GM21515 (cell line): ENCODE results near the gene CDC25C.
"Not testable (repeated sequence)": the region's sequence is repeated elsewhere in the genome, so short reads cannot be mapped to it uniquely, and the experiment has no call there.

Source experiments
- ATAC-seq: cut with Tn5 transposase; IDR thresholded peaks from one replicate; pipeline ENCODE4 v1.9.1; 2021; ENCODE audit not compliant: unreplicated experiment

CDC25C gene

DNA sequence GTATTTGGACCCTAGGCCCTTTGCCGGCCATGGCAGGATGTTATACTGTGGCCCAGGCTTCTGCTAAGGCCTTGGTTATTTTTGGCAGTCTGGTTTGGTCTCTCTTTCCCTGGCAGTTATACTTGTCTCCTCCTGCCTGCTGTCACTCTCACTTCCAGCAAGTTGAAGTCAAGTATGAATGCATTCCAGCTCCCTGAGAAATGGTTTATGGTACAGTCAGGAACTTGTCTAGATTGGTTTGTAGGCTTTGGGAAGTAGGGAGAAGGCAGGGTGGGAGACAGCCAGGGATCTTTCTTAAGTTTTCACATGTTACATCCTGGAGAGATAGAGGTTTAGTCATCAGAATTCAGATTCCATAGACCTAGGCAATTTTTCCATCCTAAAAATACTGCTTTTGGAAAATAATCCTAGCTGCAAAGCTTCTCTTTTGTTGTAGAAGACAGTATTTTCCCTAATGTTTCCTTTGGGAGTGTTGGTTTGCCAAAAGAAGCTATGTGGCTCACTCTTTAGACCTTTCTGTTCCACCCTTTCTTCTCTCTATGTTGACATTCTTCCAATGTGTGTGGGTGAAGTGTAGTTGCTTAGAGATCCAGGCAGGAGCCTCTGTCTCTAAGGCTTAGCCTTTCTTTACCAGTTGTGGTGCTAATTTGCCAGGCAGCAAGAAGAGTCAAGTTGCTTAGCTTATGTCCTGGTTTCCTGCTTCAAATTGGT, 18.4 kb upstream of the CDC25C start:
- ATAC-seq: no peak

- ATAC-seq: no peak
Observed at GRCh38 chr5:138346889-138347288, 15.3 kb upstream of the CDC25C start.

- no peak for ATAC-seq
Observed at GRCh38 chr5:138344887-138345622, 13.5 kb upstream of the CDC25C start.

DNA sequence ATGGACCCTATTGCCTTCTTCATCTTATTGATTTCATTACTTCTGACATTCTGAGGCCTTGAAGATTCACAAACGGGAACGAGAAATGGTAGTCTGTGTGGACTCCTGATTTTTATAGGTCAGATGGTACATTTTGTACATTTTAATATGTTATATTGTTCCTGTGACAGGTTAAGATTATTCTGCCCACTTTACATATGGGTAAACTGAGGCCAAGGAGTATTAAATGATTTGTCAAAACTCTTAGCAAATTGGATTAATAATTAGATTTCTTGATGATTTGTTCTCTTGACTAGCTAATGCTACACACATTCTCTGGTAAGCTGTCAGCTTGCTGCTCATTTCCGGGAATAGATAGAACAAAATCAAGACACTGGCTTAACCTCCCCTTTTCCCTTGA, 8.4 kb upstream of the CDC25C start:
- ATAC-seq: no peak

- ATAC-seq: no peak
Observed at GRCh38 chr5:138339464-138339863, 7.9 kb upstream of the CDC25C start.

- ATAC-seq: no peak
Observed at GRCh38 chr5:138339091-138339456, 7.5 kb upstream of the CDC25C start.

DNA sequence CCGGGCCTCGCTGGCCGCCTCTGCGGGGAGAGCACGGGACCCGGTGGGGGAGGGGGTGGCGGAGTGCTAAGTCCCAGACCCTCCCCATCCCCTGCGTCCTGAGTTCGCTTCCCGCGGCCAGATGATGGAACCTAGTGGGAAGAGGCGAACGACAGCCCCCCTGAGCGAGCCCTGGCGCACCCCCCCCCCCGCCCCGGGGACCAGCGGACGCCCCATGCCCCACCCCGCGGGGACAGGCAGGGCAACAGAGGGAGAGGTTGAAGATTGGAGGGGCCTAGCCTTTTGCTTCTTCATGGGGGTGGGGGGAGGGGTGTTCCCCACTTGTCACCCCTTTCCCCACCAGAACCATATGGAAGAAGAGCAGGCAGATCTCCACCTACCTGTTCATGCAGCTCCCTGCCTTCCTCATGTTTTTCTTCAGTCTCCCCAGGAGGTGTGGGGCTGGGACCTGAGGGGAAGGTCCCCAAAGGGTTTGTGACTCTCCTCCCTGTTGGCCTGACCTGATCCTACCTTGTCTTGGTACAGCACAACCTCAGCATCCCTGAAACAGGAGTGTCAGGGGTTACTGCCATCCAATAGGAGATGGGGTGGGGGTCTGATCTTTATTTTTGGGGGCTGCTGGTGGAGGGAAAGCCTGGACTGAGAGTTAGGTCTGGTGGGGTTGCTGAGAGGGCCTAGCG, 6.9 kb upstream of the CDC25C start:
- peak; percentile 16 for ATAC-seq

DNA sequence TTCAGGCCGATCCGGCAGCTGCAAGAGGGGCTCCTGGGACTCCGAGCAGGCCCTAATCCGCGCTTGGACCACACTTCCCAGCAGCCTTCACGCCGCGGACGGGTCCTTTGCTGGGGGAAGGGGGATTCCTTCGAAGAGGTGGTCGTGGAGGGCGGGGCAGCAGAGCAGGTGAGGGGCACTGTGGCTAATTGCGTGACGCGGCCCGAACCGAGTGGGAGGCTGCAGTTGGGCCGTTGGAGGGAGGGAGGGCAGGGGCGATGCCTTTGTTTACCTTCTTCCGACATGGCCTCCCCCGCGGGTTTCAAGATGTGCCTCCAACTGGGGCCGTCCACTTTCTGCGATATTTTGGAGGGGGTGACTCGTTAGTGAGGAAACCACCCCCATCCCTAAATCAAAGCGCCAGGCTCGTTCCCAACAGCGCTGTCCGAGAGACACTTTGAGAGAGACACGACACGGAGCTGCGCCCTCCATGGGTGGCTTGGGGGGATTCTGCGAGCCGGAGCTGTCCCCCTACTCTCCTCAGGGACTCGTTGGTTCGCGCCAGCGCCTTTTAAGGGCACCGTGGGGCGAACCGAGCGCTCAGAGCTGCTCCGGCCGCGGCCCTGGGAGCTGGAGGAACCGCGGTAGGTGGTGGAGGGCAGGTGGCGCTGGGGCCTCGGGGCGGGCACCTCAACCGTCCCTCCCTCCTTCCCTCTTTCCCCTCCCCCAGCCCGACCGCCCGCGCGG, 6.2 kb upstream of the CDC25C start, which contains the start of gene FAM53C:
FAM53C (plus strand) TSS at position 582 of the 726 bp plus-strand sequence. CDS start 3,070 bp downstream, outside the sequence.
- ATAC-seq: peak; percentile 79

DNA sequence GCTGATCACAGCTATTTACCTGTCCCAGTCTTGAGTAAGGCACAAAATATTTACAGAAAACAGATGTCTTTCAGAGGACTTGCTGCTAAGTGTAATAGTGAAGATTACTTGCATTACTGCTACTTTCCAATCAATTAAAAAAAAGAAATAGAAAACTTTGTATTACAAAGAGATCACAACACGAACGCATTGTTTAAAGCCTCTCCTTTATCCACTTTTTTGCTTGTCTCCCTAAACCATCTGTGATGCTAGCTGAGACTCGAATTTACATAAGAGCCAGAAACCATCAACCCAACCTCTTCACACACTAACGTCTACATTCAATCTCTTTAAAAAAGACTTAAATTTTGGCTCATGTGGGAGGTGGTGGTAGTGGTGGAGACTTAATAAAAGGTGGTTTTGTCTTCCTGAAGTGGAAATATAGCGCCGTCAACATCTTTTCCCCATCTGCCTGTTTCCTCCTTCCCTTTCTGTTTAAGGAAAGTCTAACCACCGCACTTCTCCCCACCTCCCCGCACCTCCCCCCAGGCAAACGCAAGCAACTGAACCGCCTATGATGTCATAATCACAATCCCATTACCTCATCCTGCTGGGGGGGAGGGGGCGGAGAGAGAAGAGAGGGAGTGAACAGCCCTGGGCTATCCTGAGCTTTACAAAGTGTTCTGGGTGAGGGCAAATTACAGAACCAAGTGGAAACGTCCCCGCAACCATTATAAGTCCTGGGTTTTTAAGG, 5.5 kb upstream of the CDC25C start:
- ATAC-seq: peak; percentile 27

- no peak for ATAC-seq
Observed at GRCh38 chr5:138334867-138335447, 3.4 kb upstream of the CDC25C start.

GRCh38 chr5:138330813-138331448, 673 bp downstream of the CDC25C start:
- no peak for ATAC-seq

GRCh38 chr5:138318211-138318610, 13.4 kb downstream of the CDC25C start:
- not testable (repeated sequence) for ATAC-seq

GRCh38 chr5:138316355-138316754, 15.2 kb downstream of the CDC25C start:
- no peak for ATAC-seq

DNA sequence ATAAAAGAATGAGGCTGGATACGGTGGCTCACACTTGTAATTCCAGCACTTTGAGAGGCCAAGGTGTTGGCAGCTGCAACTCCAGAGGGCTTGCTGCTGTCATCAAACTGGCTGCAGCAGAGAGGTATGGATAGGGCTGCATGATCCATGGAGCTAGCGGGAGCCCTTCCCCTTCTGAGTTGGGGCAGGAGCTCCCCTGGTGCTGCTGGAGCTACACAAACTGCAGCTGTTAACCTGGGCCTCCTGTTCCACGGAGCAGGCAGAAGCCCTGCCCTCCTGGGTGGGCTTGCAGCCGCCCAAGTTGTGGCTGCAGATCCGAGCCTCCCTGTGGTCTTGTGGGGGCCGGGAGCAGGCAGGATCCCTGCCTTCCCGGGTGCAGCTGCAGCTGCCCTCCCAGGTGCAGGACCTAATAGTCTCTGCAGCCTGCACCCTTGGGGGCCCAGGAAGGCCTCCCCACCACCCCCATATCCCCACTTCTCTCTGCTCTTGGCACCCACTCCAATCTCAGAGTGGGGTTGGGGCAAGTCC, 15.8 kb downstream of the CDC25C start:
- ATAC-seq: no peak

DNA sequence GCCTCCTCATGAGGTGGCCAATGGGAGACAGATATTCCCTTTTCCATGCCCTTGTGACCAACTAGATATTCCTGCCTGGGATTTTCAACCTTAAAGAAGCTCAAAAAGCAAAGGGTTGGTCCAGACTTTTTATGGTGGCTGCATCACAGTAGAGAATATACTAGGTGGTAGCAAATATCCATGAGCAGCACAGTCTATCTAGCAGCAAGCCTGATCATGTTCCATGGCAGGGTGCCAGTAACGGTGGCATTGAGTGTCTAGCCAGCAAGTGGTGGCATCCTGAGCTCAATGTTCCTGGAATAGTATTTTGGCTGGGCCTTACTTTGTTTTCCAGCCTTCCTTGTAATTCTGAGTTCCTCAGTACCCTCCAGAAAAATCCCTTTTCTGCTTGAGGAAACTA, 25.8 kb downstream of the CDC25C start:
- ATAC-seq: no peak

DNA sequence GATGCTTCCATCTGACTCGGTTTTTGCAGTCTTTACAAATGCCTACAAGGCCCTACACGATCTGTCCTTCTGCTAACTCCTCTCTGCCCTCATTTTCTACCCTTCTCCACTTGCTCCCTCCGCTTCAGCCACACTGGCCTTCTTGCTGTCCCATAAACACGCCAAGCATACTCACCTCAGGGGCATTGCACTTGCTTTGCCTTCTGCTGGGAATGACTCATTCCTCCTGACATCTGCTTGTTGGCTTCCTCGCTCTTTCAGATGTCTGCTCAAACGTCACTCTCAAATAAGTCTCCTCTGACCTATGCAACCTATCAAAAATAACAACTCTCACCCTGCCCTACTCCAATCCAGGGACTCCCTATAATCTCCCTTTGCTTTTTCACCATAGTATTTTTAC, 28.2 kb downstream of the CDC25C start:
- no peak for ATAC-seq

DNA sequence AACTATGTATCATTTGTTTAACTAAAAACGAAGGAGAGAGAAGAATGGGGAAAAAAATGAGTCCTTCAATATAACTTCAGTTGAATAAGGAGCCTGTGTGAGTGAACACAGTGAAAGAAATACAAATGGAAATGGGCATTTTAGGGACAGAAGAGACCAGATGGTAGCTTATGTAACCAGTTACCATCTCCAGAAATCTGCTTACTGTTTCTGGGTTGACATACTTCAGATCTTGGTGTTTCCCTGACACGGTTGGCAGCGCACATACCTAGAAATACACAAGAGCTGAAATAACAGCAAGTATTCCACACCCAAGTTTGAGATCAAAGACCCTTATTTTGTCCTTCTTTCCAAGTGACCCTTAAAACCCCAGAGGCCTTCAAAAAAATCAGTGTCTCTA, 42.3 kb downstream of the CDC25C start:
- no peak for ATAC-seq

GRCh38 chr5:138287246-138287645, 44.4 kb downstream of the CDC25C start:
- ATAC-seq: no peak

DNA sequence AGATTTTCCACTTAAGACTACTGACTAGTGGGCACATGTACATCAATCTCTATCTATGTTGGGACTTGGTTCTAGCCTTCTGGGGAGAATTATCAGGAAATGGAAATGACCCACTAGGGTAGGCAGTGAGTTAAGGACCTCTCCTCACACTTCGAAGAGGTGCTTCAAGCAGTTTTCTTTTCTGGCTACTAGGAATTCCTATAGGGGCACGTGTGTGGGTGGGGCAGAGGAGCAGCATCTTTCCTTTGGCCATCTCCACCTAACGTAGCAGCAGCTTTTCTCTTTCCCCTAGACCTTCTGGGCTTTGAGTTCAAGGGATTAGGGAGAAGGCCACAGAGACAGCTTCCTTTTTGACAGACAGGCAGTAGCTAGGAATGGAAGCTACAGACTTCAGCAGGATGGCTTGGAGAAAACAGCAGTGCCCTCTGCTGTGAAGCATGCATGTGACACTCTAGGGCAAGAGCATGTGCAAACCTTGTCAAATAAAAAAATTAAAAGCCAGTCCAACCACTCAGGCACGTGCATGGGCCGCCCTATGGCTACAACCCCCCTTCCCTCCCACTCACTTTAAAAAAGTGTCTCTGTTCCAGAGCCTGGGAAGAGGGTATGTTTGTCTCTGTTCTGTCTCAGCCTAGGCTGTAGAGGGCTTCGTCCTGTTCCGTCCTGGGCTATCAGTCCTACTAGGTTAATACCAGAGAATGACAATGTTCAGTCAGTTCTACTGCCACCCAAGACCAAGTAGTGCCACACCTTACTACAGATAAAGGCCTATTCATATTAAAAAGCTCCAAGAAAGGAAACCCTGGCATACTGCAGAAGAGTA, 48.5 kb downstream of the CDC25C start:
- ATAC-seq: no peak
